Fibroblast of lung (primary cell): ENCODE results near the gene AGO1. TPM values are rescaled to one million over a fixed set of nuclear protein-coding genes. Genes with fewer than 3 reads are reported as not detected.

Experiments
- DNase-seq, 2 donors: peaks; one replicate each; pipeline versions ENCODE4 v3.0.0 to v3.0.0-alpha.2; 2010; ENCODE audit warnings: low read depth in 2 of 2
- H2AFZ ChIP-seq: 2 replicates; pipeline ENCODE4 v1.5.1; 2012; ENCODE audit warnings: low read length, control low read depth, inconsistent platforms
- H3K27ac ChIP-seq: 2 replicates; pipeline ENCODE4 v1.5.1; 2011; ENCODE audit warnings: low read length, control low read depth; ENCODE audit not compliant: insufficient read depth
- H3K27me3 ChIP-seq: 2 replicates; pipeline ENCODE4 v1.5.1; 2011; ENCODE audit warnings: mild to moderate bottlenecking, low read length; ENCODE audit not compliant: control insufficient read depth, insufficient read depth
- H3K36me3 ChIP-seq: 2 replicates; pipeline ENCODE4 v1.5.1; 2011; ENCODE audit warnings: low read length; ENCODE audit not compliant: control insufficient read depth, insufficient read depth
- H3K4me1 ChIP-seq: 2 replicates; pipeline ENCODE4 v1.5.1; 2011; ENCODE audit warnings: low read length; ENCODE audit not compliant: control insufficient read depth, insufficient read depth; ENCODE audit errors: extremely low read depth
- H3K4me2 ChIP-seq: 2 replicates; pipeline ENCODE4 v1.5.1; 2011; ENCODE audit warnings: low read length, control low read depth; ENCODE audit not compliant: insufficient read depth; ENCODE audit errors: extremely low read depth
- H3K4me3 ChIP-seq, 4 experiments: fragments of 200-600 bp in 1 of 4; sonication (generic) in 1 of 4; replicated peaks in 1 of 4; 2 replicates each; pipeline ENCODE4 v1.5.1; 2011 to 2016; ENCODE audit warnings: low read length in 4 of 4, low read depth in 3 of 4, mild to moderate bottlenecking in 3 of 4, control low read depth in 2 of 4, inconsistent platforms in 1 of 4, mixed read lengths in 1 of 4; ENCODE audit not compliant: insufficient read depth in 1 of 4; ENCODE audit errors: control extremely low read depth in 1 of 4
- H3K79me2 ChIP-seq: 2 replicates; pipeline ENCODE4 v1.5.1; 2012; ENCODE audit warnings: mild to moderate bottlenecking, low read length, inconsistent platforms; ENCODE audit not compliant: control insufficient read depth, insufficient read depth
- H3K9ac ChIP-seq: 2 replicates; pipeline ENCODE4 v1.5.1; 2011; ENCODE audit warnings: mild to moderate bottlenecking, low read length, control low read depth; ENCODE audit not compliant: insufficient read depth
- H3K9me3 ChIP-seq: 2 replicates; pipeline ENCODE4 v1.5.1; 2012; ENCODE audit warnings: low read depth, low read length; ENCODE audit not compliant: control insufficient read depth, insufficient read depth
- H4K20me1 ChIP-seq: 2 replicates; pipeline ENCODE4 v1.5.1; 2011; ENCODE audit warnings: low read length; ENCODE audit not compliant: control insufficient read depth, insufficient read depth; ENCODE audit errors: extremely low read depth
- CTCF ChIP-seq, 2 donors: IDR thresholded peaks in 1 of 2; conservative IDR thresholded peaks in 1 of 2; 1 replicate in 1 of 2; 2 replicates in 1 of 2; pipeline ENCODE4 v1.5.1; 2011 to 2012; ENCODE audit warnings: low read length in 2 of 2, control low read depth in 1 of 2, inconsistent platforms in 1 of 2, low read depth in 1 of 2, mild to moderate bottlenecking in 1 of 2
- EZH2 ChIP-seq: IDR thresholded peaks from 2 replicates; pipeline ENCODE4 v1.5.1; 2012; ENCODE audit warnings: low read length, control low read depth, mild to moderate bottlenecking; ENCODE audit errors: missing control alignments
- polyA plus RNA-seq, 2 donors: library from polyadenylated mRNA; depleted of rRNA in 1 of 2; stranded (reverse) in 1 of 2; unstranded in 1 of 2; fragments of >200 nt; gene quantifications; 2 replicates each; pipeline ENCODE4 v1.2.1, GENCODE V29; 2011 to 2012; ENCODE audit warnings: missing spikeins in 1 of 2
- total RNA-seq: library from RNA; depleted of rRNA; stranded (reverse); fragments of >200 nt; gene quantifications from 2 replicates; pipeline ENCODE4 v1.2.1, GENCODE V29; 2014

AGO1 gene
- total and polyA plus RNA-seq, 2 donors (not counting 1 experiment from before 2014, with no cell fraction given), result 7.6 to 12.8 TPM

DNA sequence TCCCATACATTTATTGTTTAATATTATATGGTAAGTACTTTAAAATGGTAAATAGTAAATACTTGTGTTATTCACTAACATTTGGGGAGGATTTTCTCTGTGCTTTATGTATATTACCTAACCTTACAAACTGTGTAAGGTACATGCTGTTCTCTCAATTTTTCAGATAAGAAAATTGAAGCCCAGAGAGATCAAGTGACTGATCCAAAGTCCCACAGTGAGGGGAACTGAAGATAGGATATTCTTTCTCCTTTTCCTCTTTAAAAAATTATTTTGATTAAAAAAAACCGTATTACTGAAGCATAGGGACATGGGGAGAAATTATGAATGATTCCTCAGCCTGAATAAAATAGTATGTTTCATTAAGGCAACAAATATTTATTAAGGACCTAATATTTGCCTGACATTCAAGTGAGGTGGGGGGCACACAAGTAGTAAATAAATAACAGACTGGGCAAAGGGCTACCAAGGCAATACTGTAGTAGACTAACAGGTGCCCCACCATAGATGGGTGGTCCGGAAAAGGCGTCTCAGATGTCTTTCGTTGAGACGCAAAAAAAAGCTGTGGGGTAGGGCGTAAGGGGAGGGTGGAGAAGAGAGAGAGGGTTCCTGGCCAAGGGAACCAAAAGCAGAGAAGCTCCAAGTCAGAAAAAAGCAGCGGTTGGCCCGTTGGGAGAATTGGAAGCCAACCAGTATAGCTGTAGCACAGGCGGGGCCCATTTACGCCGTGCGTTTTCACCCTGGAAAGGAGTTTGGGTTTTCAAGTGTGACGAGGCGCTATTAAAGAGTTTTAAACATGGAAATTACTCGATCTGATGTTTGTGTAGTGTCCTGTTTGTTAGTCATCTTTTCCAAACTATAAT, 47.0 kb downstream of the AGO1 start:
- H3K9me3 ChIP-seq, result no peaks in the 10 kb centered on the region
- no peaks in the 10 kb centered on the region for H3K27me3 ChIP-seq
- peak overlapping the region; percentile 60 to 86 (median 84) for H3K4me3 ChIP-seq
- peak; percentile 63 to 67 for DNase-seq
- peak overlapping the region; percentile 34 for H2AFZ ChIP-seq
- peaks cover 4% of the 10 kb centered on the region for H3K4me1 ChIP-seq
- peaks cover 31% of the 10 kb centered on the region for H3K79me2 ChIP-seq
- H3K9ac ChIP-seq, result peak overlapping the region; percentile 92
- H4K20me1 ChIP-seq, result no peaks in the 10 kb centered on the region
- peak overlapping the region; percentile 46 for H3K4me2 ChIP-seq
- H3K27ac ChIP-seq, result peak overlapping the region; percentile 84
- no peak for TF ChIP-seq EZH2
- TF ChIP-seq CTCF (conservative IDR thresholded peaks at IDR 0.05 in 1 of 2, IDR thresholded peaks at IDR 0.05 in 1 of 2; ENCODE audit: low read depth in 1 of 2, low read length in 2 of 2), result no peak
- H3K36me3 ChIP-seq, result no peaks in the 10 kb centered on the region

DNA sequence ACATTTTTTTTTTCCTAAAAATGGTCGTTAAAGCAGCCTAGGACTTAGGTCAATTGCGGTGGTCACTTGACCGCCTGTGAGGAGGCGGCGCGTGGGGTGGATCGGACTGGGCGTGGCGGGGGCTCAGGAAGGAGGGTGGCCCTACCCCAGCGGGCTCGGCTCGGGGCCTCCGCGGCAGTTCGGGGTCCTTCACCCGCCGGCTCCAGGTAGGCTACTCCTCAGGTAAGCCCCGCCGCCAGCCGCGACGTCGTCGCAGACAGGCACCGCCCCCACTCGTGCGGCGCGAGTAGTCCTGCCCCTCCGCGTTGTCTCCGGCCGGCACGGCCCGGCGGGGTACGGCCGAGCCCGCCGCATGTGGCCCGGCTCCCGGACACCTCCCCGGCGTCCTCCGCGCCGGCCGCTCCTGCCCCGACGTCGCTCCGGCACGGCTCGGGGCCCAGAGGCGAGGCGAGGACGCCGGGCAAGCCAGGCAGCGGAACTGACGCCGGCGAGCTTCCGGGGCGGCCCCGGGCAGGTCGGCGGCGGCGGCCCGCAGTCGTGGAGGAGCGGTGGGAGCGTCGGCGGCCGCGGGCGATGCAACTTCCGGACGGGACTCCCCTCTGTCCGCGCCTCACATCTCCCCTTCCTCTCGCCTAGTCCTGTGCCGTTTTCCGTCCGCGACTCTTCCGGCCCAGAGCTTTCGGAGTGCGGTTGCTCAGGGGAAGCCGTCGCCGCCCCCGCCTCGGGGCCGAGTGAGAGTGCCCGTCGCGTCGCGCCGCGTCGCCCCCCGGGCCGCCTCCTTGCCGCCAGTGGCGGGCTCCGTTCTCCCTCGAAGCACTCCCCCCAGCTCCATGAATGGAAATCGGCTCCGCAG, 47.8 kb downstream of the AGO1 start, which contains the start of gene AGO3:
Gene AGO3, plus strand, starts transcription at position 513 of the 853 bp plus-strand sequence. Its CDS starts 322 bp downstream, at position 835.
- peak within 1 kb of the TSS; percentile 74 to 86 (median 84) for H3K4me3 ChIP-seq

More for the DNA sequence above, 47.8 kb downstream of the AGO1 start, which contains the start of gene AGO3:
- Histone ChIP-seq H2AFZ (peak within 1 kb of the TSS; percentile 34), H3K9ac (peak within 1 kb of the TSS; percentile 92), H4K20me1 (no peaks in the 10 kb centered on the region), H3K27me3 (no peaks in the 10 kb centered on the region), H3K4me1 (peaks cover 4% of the 10 kb centered on the region), H3K9me3 (no peaks in the 10 kb centered on the region), H3K36me3 (no peaks in the 10 kb centered on the region), H3K4me2 (peak within 1 kb of the TSS; percentile 89), H3K27ac (peak within 1 kb of the TSS; percentile 84), H3K79me2 (peaks cover 34% of the 10 kb centered on the region)
- TF ChIP-seq CTCF (conservative IDR thresholded peaks at IDR 0.05 in 1 of 2, IDR thresholded peaks at IDR 0.05 in 1 of 2; ENCODE audit: low read depth in 1 of 2, low read length in 2 of 2), result no peak
- TF ChIP-seq EZH2, result no peak
- DNase-seq, result peak; percentile 74 to 81
